ENCODE measurements around the gene COPG1. TPM values are rescaled to one million over a fixed set of nuclear protein-coding genes. Genes with fewer than 3 reads are reported as not detected.
A peak's percentile ranks its signal among the peaks of the same experiment; 100 is the strongest.

Gene COPG1
- polyA plus RNA-seq, 1 of the 3 experiments (the other 2 are of a cell fraction): 114 TPM

GRCh38 chr3:129280183-129280582 lies 30.8 kb downstream of the COPG1 start:
- CTCF ChIA-PET: interaction anchor here (1.3 to 2.6 kb wide), 4 partner anchors 9 to 36 kb away, joined by 3 to 9 read pairs (median 4); a partner anchor contains a TSS
- peaks cover 42% of the 10 kb centered on the region for H3K79me2 ChIP-seq (ENCODE audit: insufficient read depth)
- H3K9me3 ChIP-seq: no peaks in the 10 kb centered on the region; the same call in 1 of the 2 replicates
- H3K9ac ChIP-seq: peak overlapping the region; percentile 83
- peak overlapping the region; percentile 88 for H3K4me2 ChIP-seq
- peak overlapping the region; percentile 79 to 84; a peak in 2 of 4 replicates for H3K4me3 ChIP-seq (ENCODE audit: low read depth in 2 of 2, low read length in 1 of 2)
- no peaks in the 10 kb centered on the region for H4K20me1 ChIP-seq (ENCODE audit: insufficient read depth)
- H3K4me1 ChIP-seq (ENCODE audit: control insufficient read depth in 1 of 2, insufficient read depth in 2 of 2, low read depth in 1 of 2, low read length in 1 of 2): peaks cover 11 to 14% of the 10 kb centered on the region in 2 experiments; a peak in 2 of 4 replicates
- H3K9me2 ChIP-seq: no peaks in the 10 kb centered on the region
- WGBS (ENCODE audit: low lambda C conversion rate): 95% methylated on average over 2 of the region's 2 CpGs
- DNase-seq: no peak
- peaks cover 14 to 24% of the 10 kb centered on the region in 2 experiments for H3K36me3 ChIP-seq (replicated peaks in 1 of 2; ENCODE audit: control insufficient read depth in 1 of 2, insufficient read depth in 2 of 2, low read length in 1 of 2)
- H3K27ac ChIP-seq (ENCODE audit: low read depth in 2 of 2, low read length in 1 of 2): no peak overlapping the region
- POLR2A ChIA-PET: interaction anchor here (2.5 kb wide), 1 partner anchor 35 kb away, joined by 25 read pairs; a partner anchor contains a TSS
- TF ChIP-seq RAD21 (IDR thresholded peaks at IDR 0.05; ENCODE audit: low read length): no peak
- no peak for TF ChIP-seq MXI1 (IDR thresholded peaks at IDR 0.05; ENCODE audit: low read depth, low read length)
- TF ChIP-seq, protein P1, sequence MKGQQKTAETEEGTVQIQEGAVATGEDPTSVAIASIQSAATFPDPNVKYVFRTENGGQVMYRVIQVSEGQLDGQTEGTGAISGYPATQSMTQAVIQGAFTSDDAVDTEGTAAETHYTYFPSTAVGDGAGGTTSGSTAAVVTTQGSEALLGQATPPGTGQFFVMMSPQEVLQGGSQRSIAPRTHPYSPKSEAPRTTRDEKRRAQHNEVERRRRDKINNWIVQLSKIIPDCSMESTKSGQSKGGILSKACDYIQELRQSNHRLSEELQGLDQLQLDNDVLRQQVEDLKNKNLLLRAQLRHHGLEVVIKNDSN (IDR thresholded peaks at IDR 0.05; ENCODE audit: borderline replicate concordance, low read depth): no peak
- no peak for TF ChIP-seq FOXM1 (IDR thresholded peaks at IDR 0.05; ENCODE audit: low read depth)
- no peak for TF ChIP-seq FOXJ3 (CRISPR knock-in tag; IDR thresholded peaks at IDR 0.05)
- no peak for TF ChIP-seq USF2 (IDR thresholded peaks at IDR 0.05; ENCODE audit: borderline replicate concordance, low read depth, low read length)
- TF ChIP-seq POLR2AphosphoS5 (IDR thresholded peaks at IDR 0.05; ENCODE audit: low read depth, low read length): no peak
- no peak for TF ChIP-seq PBX3 (IDR thresholded peaks at IDR 0.05)
- H3K27me3 ChIP-seq (ENCODE audit: insufficient read depth): no peaks in the 10 kb centered on the region
- H2AFZ ChIP-seq (ENCODE audit: low read depth): peak overlapping the region; percentile 85; the same call in 1 of the 2 replicates
- peaks cover 25% of the 10 kb centered on the region for H3F3A ChIP-seq (replicated peaks; ENCODE audit: insufficient read depth)

DNA sequence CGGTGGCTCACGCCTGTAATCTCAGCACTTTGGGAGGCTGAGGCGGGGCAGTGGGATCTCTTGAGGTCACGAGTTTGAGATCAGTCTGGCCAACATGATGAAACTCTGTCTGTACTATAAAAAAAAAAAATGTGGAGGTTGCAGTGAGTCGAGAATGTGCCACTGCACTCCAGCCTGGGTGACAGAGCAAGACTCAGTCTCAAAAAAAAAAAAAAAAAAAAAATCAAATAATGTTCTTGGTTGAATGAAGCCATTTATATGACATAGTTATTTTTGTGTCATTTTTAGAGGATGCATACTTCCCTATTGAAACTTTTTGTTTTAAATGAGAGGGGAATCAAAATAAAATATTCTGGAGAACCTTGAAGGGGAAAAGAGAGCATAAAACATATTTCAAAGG lies 32.3 kb downstream of the COPG1 start:
- peaks cover 4 to 12% of the 10 kb centered on the region in 2 experiments for H3K36me3 ChIP-seq (replicated peaks in 1 of 2; ENCODE audit: control insufficient read depth in 1 of 2, insufficient read depth in 2 of 2, low read length in 1 of 2)
- no peak overlapping the region for H3K4me2 ChIP-seq
- no peak overlapping the region for H3K9ac ChIP-seq
- peaks cover 16% of the 10 kb centered on the region for H3F3A ChIP-seq (replicated peaks; ENCODE audit: insufficient read depth)
- WGBS (ENCODE audit: low lambda C conversion rate): 87% methylated on average over 5 of the region's 5 CpGs
- H3K4me1 ChIP-seq (ENCODE audit: control insufficient read depth in 1 of 2, insufficient read depth in 2 of 2, low read depth in 1 of 2, low read length in 1 of 2): peaks cover 11 to 14% of the 10 kb centered on the region in 2 experiments; a peak in 2 of 4 replicates
- no peaks in the 10 kb centered on the region; the same call in 1 of the 2 replicates for H3K9me3 ChIP-seq
- POLR2A ChIA-PET: no interaction called here
- DNase-seq: no peak
- CTCF ChIA-PET: no interaction called here
- no peaks in the 10 kb centered on the region for H3K9me2 ChIP-seq
- H3K4me3 ChIP-seq (ENCODE audit: low read depth in 2 of 2, low read length in 1 of 2): no peak overlapping the region
- no peaks in the 10 kb centered on the region for H3K27me3 ChIP-seq (ENCODE audit: insufficient read depth)
- H3K79me2 ChIP-seq (ENCODE audit: insufficient read depth): peaks cover 45% of the 10 kb centered on the region
- 0 out of 4 replicates have a peak overlapping the region, but pooled peaks of 1 of the 2 experiments have one; percentile 13 for H3K27ac ChIP-seq (ENCODE audit: low read depth in 2 of 2, low read length in 1 of 2)
- H4K20me1 ChIP-seq (ENCODE audit: insufficient read depth): no peaks in the 10 kb centered on the region
- TF ChIP-seq GATA2 (CRISPR knock-in tag; IDR thresholded peaks at IDR 0.05): no peak
- no peak for TF ChIP-seq FOSL2 (IDR thresholded peaks at IDR 0.05; ENCODE audit: borderline replicate concordance, low read depth)
- no peak for TF ChIP-seq NRF1 (IDR thresholded peaks at IDR 0.05; ENCODE audit: low read depth, low read length)
- no peak for TF ChIP-seq RAD21 (IDR thresholded peaks at IDR 0.05; ENCODE audit: low read length)
- no peak for TF ChIP-seq TCF12 (IDR thresholded peaks at IDR 0.05)
- TF ChIP-seq TAF1 (IDR thresholded peaks at IDR 0.05; ENCODE audit: borderline replicate concordance, low read depth, low read length): no peak
- no peak overlapping the region for H2AFZ ChIP-seq (ENCODE audit: low read depth)
